Globus pallidus (tissue), 1 donor: ENCODE measurements around the gene MBP.

ENCODE experiments used
- DNase-seq: peaks from one replicate; pipeline ENCODE4 v3.0.0-alpha.2; 2015; ENCODE audit warnings: low spot score

Gene MBP

GRCh38 chr18:77133835-77134496 is 1.4 kb upstream of the MBP start:
- DNase-seq = no peak

DNA sequence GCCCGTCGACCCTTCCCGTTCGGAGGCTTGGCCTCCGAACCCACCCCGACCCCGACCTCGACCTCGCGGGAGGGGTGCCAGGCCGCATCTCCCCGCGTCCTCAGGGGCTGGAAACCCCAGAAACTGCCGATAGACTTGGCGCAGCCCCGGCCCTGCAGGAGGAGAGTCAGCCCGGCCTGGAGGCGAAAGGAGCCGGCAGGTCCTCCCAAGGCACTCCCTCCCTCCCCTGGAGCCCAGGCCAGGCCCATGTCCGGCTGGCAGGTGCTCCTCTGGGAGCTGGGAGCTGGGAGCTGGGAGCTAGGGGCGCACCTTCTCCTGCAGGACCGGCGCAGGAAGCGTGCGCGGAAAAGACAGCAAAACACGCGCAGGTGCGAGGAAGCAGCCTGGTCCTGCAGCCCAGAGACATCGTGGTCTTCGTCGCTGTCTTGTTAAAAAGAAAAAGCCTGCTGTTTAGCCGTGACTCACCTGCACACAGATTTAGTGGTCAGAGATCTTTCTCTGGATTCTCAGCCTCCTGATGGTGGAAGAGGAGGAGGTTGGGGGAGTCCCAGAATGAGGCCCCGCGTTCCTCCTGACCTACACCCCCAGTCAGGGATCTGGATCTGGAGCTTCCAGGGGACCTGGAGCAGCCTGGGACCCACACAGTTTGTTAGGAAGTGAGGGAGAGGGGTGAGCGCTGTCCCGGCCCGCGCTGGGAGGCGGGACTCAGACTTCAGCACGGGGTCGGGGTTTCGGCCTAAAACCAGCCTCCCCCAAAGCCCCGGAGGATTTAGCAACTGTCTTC is 660 bp upstream of the MBP start:
- DNase-seq = no peak

- no peak for DNase-seq
Observed at GRCh38 chr18:77131652-77132368, 773 bp downstream of the MBP start.

DNA sequence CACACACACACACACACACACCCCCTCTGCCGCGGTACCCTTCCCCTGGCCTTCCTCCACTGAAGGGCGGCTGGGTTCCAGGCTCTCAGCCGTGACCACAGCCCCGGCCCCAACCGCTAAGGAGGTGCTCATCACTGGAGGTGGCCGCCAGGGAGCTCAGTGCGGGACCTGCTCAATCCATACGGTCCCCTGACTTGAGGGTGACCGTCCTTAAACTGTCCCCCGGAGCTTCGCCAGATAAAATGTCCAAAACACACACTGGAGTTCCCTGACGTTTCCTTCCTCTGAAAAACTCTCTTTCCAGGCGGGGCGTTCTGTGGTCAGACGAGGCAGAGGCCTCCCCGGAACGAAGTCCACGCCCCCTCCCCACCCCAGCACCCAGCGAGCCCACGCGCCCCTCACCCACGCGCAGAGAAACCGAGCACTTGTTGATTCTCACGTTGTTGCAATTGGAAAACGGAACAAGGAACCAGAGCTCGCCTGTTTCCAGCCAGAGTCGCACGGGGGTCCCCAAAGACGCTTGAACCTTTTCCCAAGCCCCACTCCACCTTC is 1.4 kb downstream of the MBP start:
- DNase-seq = no peak

GRCh38 chr18:77130229-77131099 is 2.1 kb downstream of the MBP start:
- DNase-seq = no peak

DNA sequence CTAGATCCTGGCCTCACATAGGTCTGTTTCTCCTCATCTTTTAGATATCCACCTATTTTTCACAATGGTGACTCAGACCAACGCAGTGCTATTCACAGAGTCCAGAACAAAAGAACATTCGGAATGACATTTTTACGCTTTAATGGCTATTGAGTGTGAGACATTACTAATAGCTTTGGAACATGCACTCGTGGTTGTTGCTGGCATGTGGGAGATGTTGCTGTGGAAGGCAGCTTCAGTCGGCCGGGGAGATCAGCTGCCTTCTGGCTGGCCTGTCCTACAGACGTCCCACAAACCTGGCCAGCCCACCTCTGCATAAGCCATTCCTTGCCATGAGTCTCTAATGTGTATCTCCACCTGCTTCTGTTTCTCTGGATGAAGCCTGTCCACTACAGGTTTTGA is 3.4 kb downstream of the MBP start:
- no peak for DNase-seq

DNA sequence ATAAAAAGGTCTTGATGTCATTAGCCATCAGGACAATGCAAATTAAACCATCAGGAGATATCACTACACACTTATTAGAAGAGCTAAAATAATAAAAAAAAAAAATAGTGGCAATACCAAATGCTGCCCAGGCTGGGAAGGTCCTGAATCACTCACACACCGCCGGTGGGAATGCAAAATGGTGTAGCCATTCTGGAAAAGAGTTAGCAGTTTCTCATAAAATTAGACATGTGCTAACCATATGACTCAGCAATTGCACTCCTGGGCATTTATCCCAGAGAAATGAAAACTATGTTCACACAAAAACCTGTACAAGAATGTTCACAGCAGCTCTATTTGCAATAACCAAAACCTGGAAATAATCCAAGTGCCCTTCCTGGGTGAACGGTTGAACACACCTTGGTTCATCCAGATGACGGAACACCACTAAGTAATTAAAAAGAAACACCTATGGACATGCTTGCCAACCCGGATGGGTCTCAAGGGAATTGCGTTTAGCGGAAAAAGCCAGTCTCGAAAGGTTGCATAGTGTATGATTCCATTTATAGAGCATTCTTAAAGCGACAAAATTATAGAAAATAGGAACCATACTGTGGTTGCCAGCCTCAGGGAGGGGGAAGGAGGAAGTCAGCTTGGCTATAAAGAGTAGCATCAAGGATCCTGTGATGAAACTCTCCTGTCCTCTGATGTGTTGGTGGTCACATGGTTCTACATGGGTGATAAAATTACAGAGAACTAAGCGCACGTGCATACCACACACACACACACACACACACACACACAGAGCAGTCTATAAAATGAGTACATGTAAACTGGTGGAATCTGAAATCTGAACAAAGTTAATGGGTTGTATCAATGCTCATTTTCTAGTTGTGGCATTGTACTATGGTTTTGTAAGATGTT is 4.6 kb downstream of the MBP start:
- DNase-seq = no peak

DNA sequence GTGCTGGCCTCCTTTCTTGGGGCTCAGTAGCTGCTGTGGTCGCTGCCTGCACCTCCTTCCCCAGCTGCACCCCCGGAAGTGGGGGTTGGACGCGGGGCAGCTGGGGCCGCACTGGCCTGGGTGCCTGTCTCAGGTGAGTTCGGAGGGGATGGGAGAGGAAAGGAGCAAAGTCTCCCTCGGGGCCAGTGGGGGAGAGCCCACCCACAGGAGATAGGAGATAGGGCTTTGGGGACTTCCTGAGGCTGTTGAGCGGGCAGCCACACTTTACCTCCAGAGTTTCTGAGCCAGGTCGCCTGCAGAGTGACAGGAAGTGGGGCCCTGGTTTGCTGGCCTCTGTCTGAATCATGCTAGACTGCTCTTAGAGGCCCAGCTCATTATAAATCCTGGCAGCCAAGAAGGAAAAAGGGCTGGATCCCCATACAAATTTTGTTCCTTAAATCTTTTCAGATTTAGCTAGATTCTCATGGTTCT is 8.1 kb downstream of the MBP start:
- no peak for DNase-seq

DNA sequence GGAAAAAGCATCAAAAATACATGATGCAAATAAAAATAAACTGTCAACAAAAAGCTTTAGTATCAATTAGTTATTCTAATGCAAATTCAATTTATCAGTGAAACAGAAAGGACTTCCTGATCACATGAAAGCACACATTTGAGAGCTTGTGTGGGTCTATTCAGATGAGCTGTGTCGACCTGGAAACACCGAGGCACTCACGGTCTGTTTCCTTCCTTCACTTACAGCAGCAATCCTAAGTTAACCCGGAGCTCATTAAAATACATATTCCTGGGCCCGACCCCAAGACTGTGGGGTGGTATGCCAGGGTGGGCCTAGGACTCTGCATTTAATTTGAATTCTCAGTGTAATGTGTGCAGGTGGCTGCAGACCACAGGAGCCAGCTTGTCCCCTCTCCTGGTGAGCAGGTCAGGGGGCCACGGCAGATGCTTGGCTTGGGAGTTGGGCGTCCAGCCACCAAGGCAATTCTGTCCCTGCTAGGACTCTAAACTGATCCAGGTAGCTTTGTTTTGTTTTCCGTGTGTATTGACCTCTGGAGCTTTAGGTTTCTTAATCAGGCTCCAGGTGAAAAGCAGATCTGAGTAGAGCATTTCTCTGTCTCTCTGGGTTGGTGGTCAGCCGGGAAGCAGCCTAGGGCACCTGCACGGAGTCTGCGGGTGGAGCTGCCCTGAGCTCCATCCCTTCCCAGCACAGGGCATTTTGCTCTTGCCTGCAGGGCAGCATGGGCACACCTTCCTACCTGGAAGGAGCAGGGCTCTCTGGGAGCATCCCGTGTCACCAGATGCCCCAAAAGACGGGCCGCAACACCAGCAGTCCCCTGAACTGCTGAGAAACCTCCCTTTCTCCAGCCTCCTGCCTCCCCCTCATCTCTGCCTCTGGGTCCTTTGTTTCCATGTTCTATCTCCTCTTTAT is 9.0 kb downstream of the MBP start:
- no peak for DNase-seq

DNA sequence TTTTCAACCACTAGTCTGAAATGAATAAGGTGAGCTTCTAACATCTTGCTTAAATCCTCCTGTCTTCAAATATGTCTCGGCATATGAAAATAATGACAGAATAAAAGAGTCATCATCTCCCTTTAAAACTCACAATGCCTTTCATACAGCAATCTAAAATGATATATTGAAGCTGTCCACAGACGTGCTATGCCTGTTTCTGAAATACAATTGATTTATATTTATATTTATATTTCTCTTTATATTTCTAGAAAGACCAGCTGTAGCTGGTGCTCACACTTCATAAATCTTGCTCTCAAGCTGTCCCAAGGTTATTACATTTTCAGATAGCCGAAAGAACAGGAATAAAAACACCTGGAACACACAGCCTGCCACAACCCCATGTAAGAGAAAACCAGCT is 11.1 kb downstream of the MBP start:
- DNase-seq = no peak

- DNase-seq = no peak
Observed at GRCh38 chr18:77119851-77120491, 12.6 kb downstream of the MBP start.

GRCh38 chr18:77119101-77119850 is 13.3 kb downstream of the MBP start:
- DNase-seq = no peak

GRCh38 chr18:77118256-77119090 is 14.1 kb downstream of the MBP start:
- DNase-seq = no peak

GRCh38 chr18:77116201-77117080 is 16.1 kb downstream of the MBP start:
- no peak for DNase-seq

GRCh38 chr18:77115192-77115953 is 17.2 kb downstream of the MBP start:
- no peak for DNase-seq
